HEK293 (cell line): Measurements from ENCODE around the gene TPRG1.

Experiments used
- CTCF ChIA-PET: fragments of 350-600 bp; formaldehyde crosslinking; extraction: SDS; loops from one replicate; lab custom pipeline; 2021; ENCODE audit warnings: antibody characterized with exemption; lab: Yijun Ruan, JAX
- POLR2A ChIA-PET: fragments of 300-600 bp; formaldehyde crosslinking; extraction: SDS; loops from one replicate; lab custom pipeline; 2020; ENCODE audit warnings: antibody characterized with exemption, inconsistent platforms; lab: Yijun Ruan, JAX
- H3K27ac ChIP-seq: fragments of 200-500 bp; sonication (Bioruptor generic); 2 replicates; pipeline ENCODE4 v1.5.1; 2014; ENCODE audit warnings: low read depth, low read length, control low read depth, inconsistent platforms; ENCODE audit errors: extremely low read depth
- H3K36me3 ChIP-seq, 2 experiments: fragments of 200-500 bp in 1 of 2; sonication (Bioruptor generic) in 1 of 2; 1 replicate in 1 of 2; 2 replicates in 1 of 2; pipeline ENCODE4 v1.5.1; 2014 to 2017; ENCODE audit warnings: inconsistent platforms in 2 of 2, low read length in 2 of 2; ENCODE audit not compliant: control insufficient read depth in 2 of 2, insufficient read depth in 1 of 2
- H3K4me1 ChIP-seq: fragments of 200-500 bp; sonication (Bioruptor generic); 2 replicates; pipeline ENCODE4 v1.5.1; 2014; ENCODE audit warnings: mild to moderate bottlenecking, low read length, inconsistent platforms; ENCODE audit not compliant: control insufficient read depth, insufficient read depth
- H3K4me3 ChIP-seq: 2 replicates; pipeline ENCODE4 v1.5.1; 2011; ENCODE audit warnings: low read depth, mild to moderate bottlenecking, control low read depth, low read length, moderate library complexity
- H3K9me3 ChIP-seq: fragments of 200-500 bp; sonication (Bioruptor generic); 2 replicates; pipeline ENCODE4 v1.5.1; 2014; ENCODE audit warnings: low read depth, low read length, inconsistent platforms; ENCODE audit not compliant: control insufficient read depth, insufficient read depth
- GLIS2 ChIP-seq: fragments of 450-650 bp; formaldehyde crosslinking; IDR thresholded peaks from 2 replicates; pipeline ENCODE4 v1.5.1; 2016; ENCODE audit warnings: missing biosample characterization, missing genetic modification characterization
- HOXD13 ChIP-seq: sonication (generic); formaldehyde crosslinking; IDR thresholded peaks from 2 replicates; pipeline ENCODE4 v1.8.0; 2022; ENCODE audit warnings: missing genetic modification reagents, borderline replicate concordance
- PRDM2 ChIP-seq: fragments of 450-650 bp; formaldehyde crosslinking; IDR thresholded peaks from 2 replicates; pipeline ENCODE4 v1.5.1; 2016; ENCODE audit warnings: missing biosample characterization, missing genetic modification characterization, borderline replicate concordance
- ZBTB10 ChIP-seq: fragments of 450-650 bp; formaldehyde crosslinking; IDR thresholded peaks from 2 replicates; pipeline ENCODE4 v1.5.1; 2016; ENCODE audit warnings: missing biosample characterization, missing genetic modification characterization
- ZNF133 ChIP-seq: fragments of 450-650 bp; formaldehyde crosslinking; IDR thresholded peaks from 2 replicates; pipeline ENCODE4 v1.5.1; 2016; ENCODE audit warnings: missing biosample characterization, missing genetic modification characterization
- ZNF138 ChIP-seq: fragments of 450-650 bp; formaldehyde crosslinking; IDR thresholded peaks from 2 replicates; pipeline ENCODE4 v1.5.1; 2016; ENCODE audit warnings: missing biosample characterization, missing genetic modification characterization, borderline replicate concordance
- ZNF211 ChIP-seq: fragments of 450-650 bp; formaldehyde crosslinking; IDR thresholded peaks from 2 replicates; pipeline ENCODE4 v1.5.1; 2016; ENCODE audit warnings: low read depth, missing biosample characterization, missing genetic modification characterization
- ZNF311 ChIP-seq: fragments of 450-650 bp; formaldehyde crosslinking; IDR thresholded peaks from 2 replicates; pipeline ENCODE4 v1.5.1; 2017; ENCODE audit warnings: missing biosample characterization, missing genetic modification characterization, borderline replicate concordance
- ZNF335 ChIP-seq: fragments of 450-650 bp; formaldehyde crosslinking; conservative IDR thresholded peaks from 2 replicates; pipeline ENCODE4 v1.5.1; 2016; ENCODE audit warnings: missing biosample characterization, missing genetic modification characterization
- ZNF341 ChIP-seq: fragments of 450-650 bp; formaldehyde crosslinking; IDR thresholded peaks from 2 replicates; pipeline ENCODE4; 2016; ENCODE audit warnings: low read depth, missing biosample characterization, missing genetic modification characterization
- ZNF785 ChIP-seq: fragments of 450-650 bp; formaldehyde crosslinking; IDR thresholded peaks from 2 replicates; pipeline ENCODE4 v1.5.1; 2016; ENCODE audit warnings: missing biosample characterization, missing genetic modification characterization
- ZNF837 ChIP-seq: fragments of 450-650 bp; formaldehyde crosslinking; IDR thresholded peaks from 2 replicates; pipeline ENCODE4 v1.5.1; 2016; ENCODE audit warnings: missing biosample characterization, missing genetic modification characterization
- TF ChIP-seq, protein P1 (sequence below): fragments of 450-650 bp; formaldehyde crosslinking; IDR thresholded peaks from 2 replicates; pipeline ENCODE4 v1.5.1; 2016; ENCODE audit warnings: missing biosample characterization, missing genetic modification characterization

TPRG1 gene

DNA sequence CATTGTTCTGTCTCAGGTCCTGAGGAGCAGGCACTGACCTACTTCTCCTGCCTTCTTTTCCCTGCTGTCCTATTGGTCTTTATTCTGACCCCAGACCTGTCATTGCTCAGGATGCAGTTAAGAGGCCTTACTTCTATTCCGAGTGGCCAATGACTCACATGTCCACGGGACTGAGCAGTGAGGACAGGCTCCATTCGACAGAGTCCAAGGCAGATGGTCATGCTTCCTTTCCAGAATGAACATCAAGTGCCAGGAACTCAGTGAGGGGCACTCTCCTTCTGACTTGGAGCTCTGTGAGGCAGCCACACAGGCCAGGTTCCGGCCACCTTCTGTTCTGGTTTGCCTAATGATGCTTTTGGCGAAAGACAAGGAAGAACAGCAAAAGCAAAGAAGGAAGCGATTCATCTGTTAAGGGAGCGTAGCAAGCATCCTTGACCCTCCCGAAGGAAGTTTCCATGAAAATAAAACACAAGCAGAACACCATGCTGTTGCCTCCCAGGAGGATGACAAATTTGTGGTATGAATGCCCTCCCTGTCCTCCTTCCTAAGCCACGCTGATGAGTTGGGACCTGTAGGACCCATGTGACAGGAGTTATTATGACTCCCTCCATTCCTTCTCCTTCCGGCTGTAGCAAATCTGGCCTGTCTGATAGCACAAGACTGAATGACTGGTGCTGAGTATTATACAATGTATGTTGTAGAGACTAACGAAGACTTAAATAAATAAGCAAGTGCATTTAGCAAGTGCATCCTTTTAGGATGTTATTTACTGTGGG lies 14.4 kb upstream of the TPRG1 start (continued):
- TF ChIP-seq ZNF335 (tag by site-specific recombination) (no peak), ZNF341 (tag by site-specific recombination) (no peak), HOXD13 (CRISPR knock-in tag) (no peak), ZNF211 (tag by site-specific recombination) (no peak), GLIS2 (tag by site-specific recombination) (no peak)
- TF ChIP-seq, protein P1, sequence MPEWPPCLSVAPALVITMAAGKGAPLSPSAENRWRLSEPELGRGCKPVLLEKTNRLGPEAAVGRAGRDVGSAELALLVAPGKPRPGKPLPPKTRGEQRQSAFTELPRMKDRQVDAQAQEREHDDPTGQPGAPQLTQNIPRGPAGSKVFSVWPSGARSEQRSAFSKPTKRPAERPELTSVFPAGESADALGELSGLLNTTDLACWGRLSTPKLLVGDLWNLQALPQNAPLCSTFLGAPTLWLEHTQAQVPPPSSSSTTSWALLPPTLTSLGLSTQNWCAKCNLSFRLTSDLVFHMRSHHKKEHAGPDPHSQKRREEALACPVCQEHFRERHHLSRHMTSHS (tag by site-specific recombination): no peak

DNA sequence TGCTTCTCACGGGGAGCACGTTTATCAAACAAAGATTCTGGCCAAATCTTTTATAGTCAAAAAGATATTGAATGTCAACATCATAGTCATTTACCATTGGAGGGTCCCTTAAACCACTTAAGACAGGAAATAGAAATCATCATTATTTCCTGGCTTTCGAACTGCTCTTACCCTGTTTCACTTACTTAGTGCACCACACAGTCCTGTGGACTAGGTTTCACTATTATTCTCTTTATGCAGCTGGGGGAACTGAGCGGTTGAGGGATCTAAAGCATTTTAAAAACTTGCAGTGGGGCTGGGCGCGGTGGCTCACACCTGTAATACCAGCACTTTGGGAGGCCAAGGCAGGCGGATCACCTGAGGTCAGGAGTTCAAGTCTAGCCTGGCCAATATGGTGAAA lies 13.7 kb upstream of the TPRG1 start:
- ChIA-PET CTCF (no interaction called here), POLR2A (no interaction called here)
- H3K4me1 ChIP-seq: no peaks in the 10 kb centered on the region
- H3K9me3 ChIP-seq: no peaks in the 10 kb centered on the region
- no peak overlapping the region for H3K4me3 ChIP-seq
- H3K27ac ChIP-seq: no peak overlapping the region
- TF ChIP-seq ZNF138 (tag by site-specific recombination) (no peak), ZNF837 (tag by site-specific recombination) (no peak), ZNF785 (no peak), ZNF311 (tag by site-specific recombination) (no peak), ZNF133 (no peak), ZBTB10 (tag by site-specific recombination) (no peak), PRDM2 (no peak)
- no peaks in the 10 kb centered on the region for H3K36me3 ChIP-seq
